ENCODE results near the gene TRMT2A.
"Not testable (repeated sequence)": the region's sequence is repeated elsewhere in the genome, so short reads cannot be mapped to it uniquely, and the experiment has no call there.

The TRMT2A gene, protein sequence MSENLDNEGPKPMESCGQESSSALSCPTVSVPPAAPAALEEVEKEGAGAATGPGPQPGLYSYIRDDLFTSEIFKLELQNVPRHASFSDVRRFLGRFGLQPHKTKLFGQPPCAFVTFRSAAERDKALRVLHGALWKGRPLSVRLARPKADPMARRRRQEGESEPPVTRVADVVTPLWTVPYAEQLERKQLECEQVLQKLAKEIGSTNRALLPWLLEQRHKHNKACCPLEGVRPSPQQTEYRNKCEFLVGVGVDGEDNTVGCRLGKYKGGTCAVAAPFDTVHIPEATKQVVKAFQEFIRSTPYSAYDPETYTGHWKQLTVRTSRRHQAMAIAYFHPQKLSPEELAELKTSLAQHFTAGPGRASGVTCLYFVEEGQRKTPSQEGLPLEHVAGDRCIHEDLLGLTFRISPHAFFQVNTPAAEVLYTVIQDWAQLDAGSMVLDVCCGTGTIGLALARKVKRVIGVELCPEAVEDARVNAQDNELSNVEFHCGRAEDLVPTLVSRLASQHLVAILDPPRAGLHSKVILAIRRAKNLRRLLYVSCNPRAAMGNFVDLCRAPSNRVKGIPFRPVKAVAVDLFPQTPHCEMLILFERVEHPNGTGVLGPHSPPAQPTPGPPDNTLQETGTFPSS

DNA sequence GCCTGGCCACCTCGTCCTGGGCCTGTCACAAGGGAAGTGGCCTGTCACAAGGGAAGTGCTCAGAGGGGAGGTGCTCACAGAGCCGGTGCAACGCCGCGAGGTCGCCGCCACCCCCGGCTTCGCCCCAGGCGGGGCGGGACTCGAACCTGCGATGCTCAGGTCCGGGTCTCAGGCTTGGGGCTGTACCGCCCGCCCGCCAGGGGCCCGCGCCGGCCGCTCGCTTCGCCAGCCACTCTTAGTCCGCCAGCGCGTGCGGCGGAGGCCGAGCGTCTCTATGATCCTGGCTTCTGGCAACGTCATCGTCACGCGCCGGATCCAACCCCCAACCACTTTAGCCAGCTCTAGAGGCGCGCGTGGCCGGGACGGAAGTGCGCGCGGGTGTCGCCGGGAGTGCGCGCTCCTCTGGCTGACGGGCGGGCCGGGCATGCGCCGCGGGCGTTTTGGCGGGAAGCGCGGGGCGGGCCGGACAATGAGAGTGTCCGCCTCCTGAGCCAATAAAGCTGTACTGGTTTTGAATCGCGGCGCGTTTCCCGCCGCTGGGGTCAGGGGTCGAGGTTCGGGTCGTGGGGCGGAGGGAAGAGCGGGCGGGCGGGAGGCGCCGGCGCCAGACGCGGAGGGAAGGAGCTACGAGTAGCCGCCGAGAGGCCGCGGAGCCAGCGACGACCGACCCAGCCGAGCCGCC, at the start of gene TRMT2A:
TSS of gene TRMT2A (minus strand) at position 276 of the 682 bp plus-strand sequence. CDS start 320 bp downstream, outside the sequence.
- peak within 1 kb of the TSS; percentile 77 for H3K4me3 ChIP-seq (ENCODE audit: low read length)
- no peaks in the 10 kb centered on the region for H3K9me3 ChIP-seq (ENCODE audit: low read length)
- peaks cover 23% of the 10 kb centered on the region for H3K4me1 ChIP-seq (ENCODE audit: insufficient read depth, low read length)
- no peak within 1 kb of the TSS for H2AFZ ChIP-seq (ENCODE audit: low read depth, low read length)
- H3K27me3 ChIP-seq (ENCODE audit: insufficient read depth, low read length), result no peaks in the 10 kb centered on the region
- peaks cover 66% of the 10 kb centered on the region for H3K36me3 ChIP-seq (ENCODE audit: insufficient read depth, low read length)

DNA sequence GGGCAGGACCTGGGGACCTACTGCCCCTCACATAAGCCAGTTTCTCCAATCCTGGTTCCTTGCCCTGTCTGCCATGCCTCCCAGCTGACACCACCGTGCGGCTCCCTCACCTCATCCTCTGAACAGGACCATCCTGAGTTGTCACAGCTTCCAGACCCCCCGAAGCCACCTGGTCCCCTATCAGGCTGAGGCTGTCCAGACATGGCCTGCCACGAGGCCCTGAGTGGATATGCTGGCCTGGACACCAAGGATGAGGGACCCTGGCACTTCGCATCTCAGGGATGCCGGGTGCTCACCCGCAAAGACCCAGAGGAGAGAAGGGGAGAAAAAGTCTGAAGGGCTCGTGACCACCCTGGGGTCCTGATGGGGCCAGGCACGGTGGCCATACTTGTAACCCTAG, 49.7 kb upstream of the TRMT2A start:
- no peaks in the 10 kb centered on the region for H3K36me3 ChIP-seq (ENCODE audit: insufficient read depth, low read length)
- no peak overlapping the region for H2AFZ ChIP-seq (ENCODE audit: low read depth, low read length)
- H3K9me3 ChIP-seq (ENCODE audit: low read length), result no peaks in the 10 kb centered on the region
- H3K27me3 ChIP-seq (ENCODE audit: insufficient read depth, low read length), result peaks cover 14% of the 10 kb centered on the region
- H3K4me3 ChIP-seq (ENCODE audit: low read length), result no peak overlapping the region
- no peaks in the 10 kb centered on the region for H3K4me1 ChIP-seq (ENCODE audit: insufficient read depth, low read length)

DNA sequence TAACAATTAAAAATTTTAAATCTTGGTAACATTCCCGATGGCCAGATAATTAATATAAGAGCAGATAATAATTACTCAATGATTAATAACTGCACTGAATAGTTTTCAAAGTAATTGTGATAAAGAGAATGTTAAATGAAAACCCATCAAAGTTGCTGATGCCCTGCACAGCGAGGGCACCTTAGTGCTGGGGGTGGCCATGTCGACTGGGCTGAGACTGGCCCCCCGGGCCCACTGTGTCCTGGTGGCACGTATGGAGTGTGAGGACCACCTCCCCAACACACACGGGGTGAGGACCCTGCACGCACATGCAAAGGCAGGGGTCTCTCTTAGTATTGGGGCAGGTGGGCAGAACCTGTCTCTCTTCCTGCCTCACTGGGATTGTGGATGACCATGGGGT, 48.9 kb upstream of the TRMT2A start:
- H3K9me3 ChIP-seq (ENCODE audit: low read length), result no peaks in the 10 kb centered on the region
- H3K27me3 ChIP-seq (ENCODE audit: insufficient read depth, low read length), result peaks cover 12% of the 10 kb centered on the region
- no peaks in the 10 kb centered on the region for H3K4me1 ChIP-seq (ENCODE audit: insufficient read depth, low read length)
- H3K36me3 ChIP-seq (ENCODE audit: insufficient read depth, low read length), result no peaks in the 10 kb centered on the region
- no peak overlapping the region for H3K4me3 ChIP-seq (ENCODE audit: low read length)
- H2AFZ ChIP-seq (ENCODE audit: low read depth, low read length), result no peak overlapping the region

DNA sequence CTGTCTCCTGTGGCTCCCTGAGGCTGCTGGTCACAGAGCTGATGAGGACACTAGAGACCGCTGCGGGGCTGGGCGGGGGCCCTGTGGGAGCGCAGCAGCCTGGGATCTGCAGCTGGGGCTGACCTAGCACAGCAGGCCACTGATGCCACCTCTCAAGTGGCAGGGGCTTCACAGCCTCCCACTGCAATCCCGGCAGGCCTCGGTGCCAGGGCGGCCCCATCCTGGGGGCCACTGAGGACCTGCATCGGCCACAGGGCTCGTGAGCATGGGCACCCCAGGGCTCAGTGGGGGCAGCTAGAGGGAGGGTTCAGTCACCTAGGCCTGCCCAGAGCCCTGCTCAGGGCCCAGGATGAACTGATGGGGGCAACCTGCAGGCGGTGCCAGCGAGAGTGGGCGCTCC, 48.4 kb upstream of the TRMT2A start:
- Histone ChIP-seq H3K4me3 (ENCODE audit: low read length) (no peak overlapping the region), H3K9me3 (ENCODE audit: low read length) (no peaks in the 10 kb centered on the region), H3K4me1 (ENCODE audit: insufficient read depth, low read length) (no peaks in the 10 kb centered on the region), H3K36me3 (ENCODE audit: insufficient read depth, low read length) (no peaks in the 10 kb centered on the region), H3K27me3 (ENCODE audit: insufficient read depth, low read length) (peaks cover 12% of the 10 kb centered on the region), H2AFZ (ENCODE audit: low read depth, low read length) (no peak overlapping the region)

DNA sequence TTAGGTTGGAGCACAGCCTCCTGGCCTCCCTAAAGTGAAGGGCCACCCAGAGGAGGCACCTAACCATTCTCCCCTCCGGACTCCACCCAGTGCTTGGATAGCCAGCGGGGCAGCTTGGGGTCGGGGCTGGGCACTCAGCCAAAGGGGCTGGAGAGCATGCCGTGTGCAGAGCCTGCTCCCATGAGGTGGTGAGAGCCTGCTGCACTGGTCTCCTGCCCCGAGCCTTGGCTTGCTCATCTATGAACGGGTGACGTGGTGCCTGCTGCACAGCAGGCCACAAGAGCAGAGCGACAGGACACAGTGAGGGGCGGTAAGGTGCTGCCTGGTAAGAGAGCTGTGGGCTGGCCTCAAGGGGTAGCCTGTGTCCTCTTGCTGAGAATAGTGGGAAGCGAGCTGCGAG, 47.8 kb upstream of the TRMT2A start:
- Histone ChIP-seq H3K27me3 (ENCODE audit: insufficient read depth, low read length) (peaks cover 12% of the 10 kb centered on the region), H3K4me3 (ENCODE audit: low read length) (no peak overlapping the region), H3K36me3 (ENCODE audit: insufficient read depth, low read length) (no peaks in the 10 kb centered on the region), H2AFZ (ENCODE audit: low read depth, low read length) (no peak overlapping the region), H3K4me1 (ENCODE audit: insufficient read depth, low read length) (no peaks in the 10 kb centered on the region), H3K9me3 (ENCODE audit: low read length) (no peaks in the 10 kb centered on the region)

DNA sequence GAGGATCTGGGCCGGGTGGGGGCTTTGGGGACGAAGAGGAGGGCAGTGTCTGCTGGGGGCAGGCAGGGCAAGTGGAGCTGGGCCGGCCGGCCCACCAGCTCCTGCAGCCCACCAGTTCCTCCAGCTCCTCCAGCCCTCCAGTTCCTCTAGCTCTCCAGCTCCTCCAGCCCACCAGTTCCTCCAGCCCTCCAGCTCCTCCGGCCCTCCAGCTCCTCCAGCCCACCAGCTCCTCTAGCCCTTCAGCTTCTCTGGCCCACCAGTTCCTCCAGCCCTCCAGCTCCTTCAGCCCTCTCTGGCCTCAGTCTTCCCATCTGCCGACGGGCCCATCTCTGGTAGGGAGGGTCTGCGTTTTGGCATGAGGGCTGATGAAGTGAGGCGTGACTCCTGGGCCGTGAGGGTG, 43.0 kb upstream of the TRMT2A start:
- Histone ChIP-seq H2AFZ (ENCODE audit: low read depth, low read length) (no peak overlapping the region), H3K9me3 (ENCODE audit: low read length) (no peaks in the 10 kb centered on the region), H3K4me1 (ENCODE audit: insufficient read depth, low read length) (peaks cover 29% of the 10 kb centered on the region), H3K27me3 (ENCODE audit: insufficient read depth, low read length) (no peaks in the 10 kb centered on the region), H3K4me3 (ENCODE audit: low read length) (no peak overlapping the region), H3K36me3 (ENCODE audit: insufficient read depth, low read length) (no peaks in the 10 kb centered on the region)

DNA sequence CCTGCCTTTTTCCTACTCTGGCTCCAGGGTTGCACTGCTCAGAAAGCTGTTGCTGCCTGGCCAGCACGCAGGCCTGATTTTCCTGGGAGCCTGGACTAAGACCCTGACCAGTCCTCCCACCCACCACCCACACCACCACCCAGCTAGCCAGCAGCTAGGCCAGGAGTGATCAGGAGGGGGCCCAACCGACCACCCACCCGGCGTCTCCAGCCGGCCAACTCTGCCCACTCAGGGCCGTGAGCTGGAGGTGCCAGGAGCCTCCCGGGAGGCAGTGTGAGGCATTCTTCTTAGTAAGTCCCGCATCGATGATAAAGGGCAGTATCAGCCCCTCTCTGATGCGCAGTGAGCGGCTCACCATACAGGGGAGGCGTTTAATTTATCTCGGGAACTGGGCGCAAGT, 42.5 kb upstream of the TRMT2A start:
- peaks cover 34% of the 10 kb centered on the region for H3K4me1 ChIP-seq (ENCODE audit: insufficient read depth, low read length)
- H3K36me3 ChIP-seq (ENCODE audit: insufficient read depth, low read length); H3K4me3 ChIP-seq (ENCODE audit: low read length); H3K9me3 ChIP-seq (ENCODE audit: low read length); H3K27me3 ChIP-seq (ENCODE audit: insufficient read depth, low read length); H2AFZ ChIP-seq (ENCODE audit: low read depth, low read length): not testable (repeated sequence)

DNA sequence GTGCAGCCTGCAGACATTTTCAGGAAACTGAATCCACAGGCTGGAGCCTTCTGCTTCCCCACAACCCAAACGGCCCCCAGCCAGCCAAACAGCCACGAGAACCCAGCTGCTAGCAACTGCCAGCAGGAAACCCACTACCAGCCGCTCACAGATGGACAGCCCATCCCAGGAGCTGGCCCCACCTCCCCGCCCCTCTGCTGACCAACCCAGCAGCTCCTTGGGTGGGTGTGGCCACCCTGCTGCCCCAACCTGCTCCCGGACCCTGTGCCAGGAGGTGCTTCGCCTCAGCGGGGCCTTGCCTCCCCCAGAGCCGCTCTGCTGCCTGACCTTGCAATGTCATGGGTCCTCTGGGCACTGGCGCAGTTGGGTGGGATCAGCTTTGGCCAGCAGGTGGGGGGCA, 42.0 kb upstream of the TRMT2A start:
- H3K27me3 ChIP-seq (ENCODE audit: insufficient read depth, low read length), result no peaks in the 10 kb centered on the region
- H3K9me3 ChIP-seq (ENCODE audit: low read length), result no peaks in the 10 kb centered on the region
- H3K36me3 ChIP-seq (ENCODE audit: insufficient read depth, low read length), result no peaks in the 10 kb centered on the region
- H3K4me1 ChIP-seq (ENCODE audit: insufficient read depth, low read length), result peaks cover 39% of the 10 kb centered on the region
- H3K4me3 ChIP-seq (ENCODE audit: low read length), result no peak overlapping the region
- no peak overlapping the region for H2AFZ ChIP-seq (ENCODE audit: low read depth, low read length)

DNA sequence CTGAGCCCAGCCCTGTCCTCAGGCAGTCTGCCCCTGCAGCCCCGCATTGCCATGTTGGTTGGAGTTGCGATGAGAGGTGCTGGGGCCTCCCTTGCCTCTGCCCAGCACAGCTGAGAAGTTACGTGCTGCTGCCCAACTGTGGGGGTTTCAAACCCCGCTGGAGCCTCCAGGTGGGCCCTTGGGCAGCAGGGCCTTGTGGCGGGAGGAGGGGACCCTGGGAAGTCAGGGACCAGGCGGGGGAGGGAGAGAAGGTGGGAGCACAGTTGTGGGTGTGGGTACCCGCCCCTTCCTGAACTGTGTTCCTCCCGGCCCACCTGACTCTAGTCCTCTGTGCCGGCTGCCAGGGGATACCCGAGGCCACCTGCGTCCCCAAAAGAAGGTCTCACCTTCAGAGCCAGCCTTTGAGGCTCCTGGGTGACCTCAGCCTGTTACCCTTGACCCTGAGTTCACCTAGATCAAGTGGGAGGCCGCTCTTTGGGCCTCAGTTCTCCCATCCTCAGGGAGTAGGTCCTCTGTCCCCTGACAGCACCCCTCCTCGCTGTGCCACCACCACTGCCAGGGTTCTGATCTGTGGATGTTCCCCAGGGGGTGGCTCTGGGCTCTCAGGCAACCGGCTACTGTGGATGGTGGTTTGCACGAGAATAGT, 41.5 kb upstream of the TRMT2A start:
- H3K4me3 ChIP-seq (ENCODE audit: low read length), result no peak overlapping the region

DNA sequence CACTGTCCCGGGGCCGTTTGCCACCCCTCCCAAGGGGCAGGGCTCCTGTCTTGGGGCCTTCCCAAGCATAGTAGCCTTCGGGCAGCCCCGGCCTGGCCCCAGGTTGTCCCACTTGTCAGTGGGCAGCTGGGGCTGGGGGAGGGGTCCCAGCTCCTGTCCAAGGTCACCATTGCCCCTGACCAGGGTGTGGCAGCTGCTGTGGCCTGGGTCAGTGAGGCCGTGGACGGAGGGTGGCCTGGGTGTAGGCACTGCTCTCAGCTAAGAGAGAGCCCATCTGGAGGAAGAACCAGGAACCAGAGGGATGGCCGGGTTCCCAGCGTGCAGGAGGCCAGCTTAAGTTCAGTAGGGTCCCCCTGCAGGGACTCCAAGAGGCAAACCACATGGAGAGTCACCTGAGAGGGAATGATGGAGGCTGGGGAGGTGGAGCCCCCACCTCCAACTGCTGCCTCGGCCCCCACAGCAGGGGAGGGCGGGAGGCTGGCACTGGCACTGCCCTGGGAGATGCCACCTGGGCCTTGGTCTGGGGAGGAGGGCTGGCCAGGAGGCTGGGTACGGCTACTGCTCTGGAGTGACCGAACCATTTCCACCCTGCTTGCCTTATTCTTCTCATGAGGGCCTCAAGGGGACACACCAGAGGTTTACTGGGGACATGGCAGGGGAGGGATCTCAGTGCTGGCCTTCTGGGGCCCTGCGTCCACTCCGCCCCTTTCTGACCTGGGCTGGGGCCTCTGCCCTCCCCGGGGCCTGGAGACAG, 40.6 kb upstream of the TRMT2A start:
- no peaks in the 10 kb centered on the region for H3K9me3 ChIP-seq (ENCODE audit: low read length)
- H2AFZ ChIP-seq (ENCODE audit: low read depth, low read length), result no peak overlapping the region
- H3K4me3 ChIP-seq (ENCODE audit: low read length), result no peak overlapping the region
- no peaks in the 10 kb centered on the region for H3K36me3 ChIP-seq (ENCODE audit: insufficient read depth, low read length)
- H3K4me1 ChIP-seq (ENCODE audit: insufficient read depth, low read length), result peaks cover 42% of the 10 kb centered on the region
- no peaks in the 10 kb centered on the region for H3K27me3 ChIP-seq (ENCODE audit: insufficient read depth, low read length)

More for the DNA sequence above, 41.5 kb upstream of the TRMT2A start:
- Histone ChIP-seq H3K9me3 (ENCODE audit: low read length) (no peaks in the 10 kb centered on the region), H3K4me1 (ENCODE audit: insufficient read depth, low read length) (peaks cover 42% of the 10 kb centered on the region), H3K36me3 (ENCODE audit: insufficient read depth, low read length) (no peaks in the 10 kb centered on the region), H3K27me3 (ENCODE audit: insufficient read depth, low read length) (no peaks in the 10 kb centered on the region), H2AFZ (ENCODE audit: low read depth, low read length) (no peak overlapping the region)

DNA sequence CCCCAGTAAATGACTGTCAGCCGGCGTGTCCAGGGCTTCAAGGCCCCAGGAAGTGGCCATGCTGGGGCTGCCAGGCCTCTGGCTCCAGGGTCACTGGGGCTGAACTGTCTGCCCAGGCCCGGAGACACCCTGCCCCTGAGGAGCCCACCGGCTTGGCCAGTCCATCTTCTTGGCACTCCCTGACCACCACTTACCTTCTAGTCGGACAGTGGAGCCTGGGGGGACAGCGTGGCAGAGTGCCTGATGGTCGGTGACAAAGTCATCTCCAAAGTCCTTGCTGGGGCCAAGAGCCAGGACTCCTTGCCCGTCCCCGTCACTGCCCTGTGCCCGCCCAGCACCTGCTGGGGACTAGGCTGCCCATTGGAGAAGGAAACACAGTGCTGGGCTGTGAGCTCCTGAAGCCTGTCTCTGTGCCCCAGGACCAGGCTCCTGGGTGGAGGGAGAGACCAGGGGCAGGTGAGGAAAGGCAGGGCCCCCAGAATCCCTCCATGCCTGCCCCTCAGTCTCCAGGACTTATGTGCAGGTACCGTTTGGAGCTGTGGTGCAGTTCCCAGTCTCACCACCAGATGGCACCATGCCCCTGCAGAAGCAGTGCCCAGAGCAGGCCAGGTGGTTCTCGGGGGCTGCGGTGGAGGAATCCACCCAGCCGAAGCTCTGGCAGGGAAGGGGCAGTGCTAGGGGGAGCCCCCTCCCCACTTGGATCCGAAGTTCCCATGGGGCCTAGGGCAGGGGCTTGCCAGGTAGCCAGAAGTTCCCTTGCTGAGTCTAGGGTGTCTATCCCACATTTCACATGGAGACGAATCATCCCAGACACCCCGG, 39.8 kb upstream of the TRMT2A start:
- peaks cover 42% of the 10 kb centered on the region for H3K4me1 ChIP-seq (ENCODE audit: insufficient read depth, low read length)
- no peaks in the 10 kb centered on the region for H3K9me3 ChIP-seq (ENCODE audit: low read length)
- H3K4me3 ChIP-seq (ENCODE audit: low read length), result no peak overlapping the region
- H3K27me3 ChIP-seq (ENCODE audit: insufficient read depth, low read length), result no peaks in the 10 kb centered on the region
- no peaks in the 10 kb centered on the region for H3K36me3 ChIP-seq (ENCODE audit: insufficient read depth, low read length)
- no peak overlapping the region for H2AFZ ChIP-seq (ENCODE audit: low read depth, low read length)

DNA sequence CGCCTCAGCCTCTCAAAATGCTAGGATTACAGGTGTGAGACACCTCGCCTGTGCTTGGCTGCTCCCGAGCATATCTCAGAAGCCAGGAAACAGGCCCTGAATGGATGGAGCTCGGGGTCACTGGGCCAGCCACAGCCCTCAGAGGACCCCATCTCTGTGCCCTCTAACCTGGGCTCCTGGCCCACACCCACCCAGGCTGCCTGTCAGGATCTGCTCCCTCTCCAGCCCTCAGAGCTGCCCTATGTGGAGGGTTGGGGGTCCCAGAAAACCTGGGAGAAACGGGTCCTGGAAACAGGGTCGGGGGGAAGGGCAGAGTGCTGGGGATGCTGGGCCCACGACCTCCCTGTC, 39.0 kb upstream of the TRMT2A start:
- H3K4me3 ChIP-seq (ENCODE audit: low read length), result no peak overlapping the region
- H3K4me1 ChIP-seq (ENCODE audit: insufficient read depth, low read length), result peaks cover 42% of the 10 kb centered on the region
- no peak overlapping the region for H2AFZ ChIP-seq (ENCODE audit: low read depth, low read length)
- no peaks in the 10 kb centered on the region for H3K27me3 ChIP-seq (ENCODE audit: insufficient read depth, low read length)
- no peaks in the 10 kb centered on the region for H3K36me3 ChIP-seq (ENCODE audit: insufficient read depth, low read length)
- H3K9me3 ChIP-seq (ENCODE audit: low read length), result no peaks in the 10 kb centered on the region

Measured in neuron (in vitro differentiated cells).